Measurements from ENCODE around the gene PCDH9. TPM values are rescaled to one million over a fixed set of nuclear protein-coding genes. Genes with fewer than 3 reads are reported as not detected.

The PCDH9 gene
- polyA plus RNA-seq, 1 of the 3 experiments (the other 2 are of a cell fraction) = 1.3 TPM

- Histone ChIP-seq H3K4me1 (ENCODE audit: control insufficient read depth in 1 of 2, insufficient read depth in 2 of 2, low read depth in 1 of 2, low read length in 1 of 2) (no peaks in the 10 kb centered on the region), H3K4me2 (no peak overlapping the region), H2AFZ (ENCODE audit: low read depth) (peak overlapping the region; percentile 66; the same call in 1 of the 2 replicates), H3K4me3 (ENCODE audit: low read depth in 2 of 2, low read length in 1 of 2) (no peak overlapping the region), H4K20me1 (ENCODE audit: insufficient read depth) (no peaks in the 10 kb centered on the region), H3K9ac (no peak overlapping the region), H3K9me2 (no peaks in the 10 kb centered on the region), H3K27me3 (ENCODE audit: insufficient read depth) (no peaks in the 10 kb centered on the region), H3K36me3 (replicated peaks in 1 of 2; ENCODE audit: control insufficient read depth in 1 of 2, insufficient read depth in 2 of 2, low read length in 1 of 2) (no peaks in the 10 kb centered on the region), H3K79me2 (ENCODE audit: insufficient read depth) (no peaks in the 10 kb centered on the region), H3K27ac (ENCODE audit: low read depth in 2 of 2, low read length in 1 of 2) (0 out of 4 replicates have a peak overlapping the region, but pooled peaks of 1 of the 2 experiments have one; percentile 25), H3K9me3 (no peaks in the 10 kb centered on the region), H3F3A (replicated peaks; ENCODE audit: insufficient read depth) (peaks cover 3% of the 10 kb centered on the region)
- WGBS (ENCODE audit: low lambda C conversion rate) = 66% methylated on average over 2 of the region's 2 CpGs
- ChIA-PET CTCF (interaction anchor here (0.8 to 1.3 kb wide), 3 partner anchors 10 to 19 kb away, joined by 3 to 4 read pairs (median 3); no protein-coding TSS in a partner anchor), POLR2A (no interaction called here)
- DNase-seq = no peak
- TF ChIP-seq FOSL2 (IDR thresholded peaks at IDR 0.05; ENCODE audit: borderline replicate concordance, low read depth) (peak; percentile 40; the same call in 1 of the 2 replicates), RFX5 (IDR thresholded peaks at IDR 0.05; ENCODE audit: low read length) (no peak), IRF3 (IDR thresholded peaks at IDR 0.05; ENCODE audit: low read depth, low read length) (no peak), USF1 (IDR thresholded peaks at IDR 0.05; ENCODE audit: borderline replicate concordance, low read depth) (no peak), SIN3A (IDR thresholded peaks at IDR 0.05; ENCODE audit: borderline replicate concordance, low read depth, low read length) (no peak)
Observed at GRCh38 chr13:66546534-66547379, 683.4 kb downstream of the PCDH9 start.

GRCh38 chr13:66543780-66544179 lies 686.4 kb downstream of the PCDH9 start:
- no peak for TF ChIP-seq ELF1 (IDR thresholded peaks at IDR 0.05)
- no peak for TF ChIP-seq MAX (IDR thresholded peaks at IDR 0.05; ENCODE audit: low read depth)
- TF ChIP-seq FOSL2 (IDR thresholded peaks at IDR 0.05; ENCODE audit: borderline replicate concordance, low read depth) = no peak
- TF ChIP-seq CTCF (IDR thresholded peaks at IDR 0.05) = no peak; the same call in 1 of the 2 replicates
- no peak for TF ChIP-seq ZBTB33 (IDR thresholded peaks at IDR 0.05; ENCODE audit: borderline replicate concordance, low read depth)
- TF ChIP-seq SIN3A (IDR thresholded peaks at IDR 0.05; ENCODE audit: borderline replicate concordance, low read depth, low read length) = no peak
- no peak for TF ChIP-seq GABPA (IDR thresholded peaks at IDR 0.05; ENCODE audit: low read depth)
- no peak for TF ChIP-seq MXI1 (IDR thresholded peaks at IDR 0.05; ENCODE audit: low read depth, low read length)
- no peak for TF ChIP-seq USF1 (IDR thresholded peaks at IDR 0.05; ENCODE audit: borderline replicate concordance, low read depth)
- Histone ChIP-seq H3K9ac (no peak overlapping the region), H3K79me2 (ENCODE audit: insufficient read depth) (no peaks in the 10 kb centered on the region), H3K4me2 (no peak overlapping the region), H4K20me1 (ENCODE audit: insufficient read depth) (no peaks in the 10 kb centered on the region), H3K9me3 (no peaks in the 10 kb centered on the region), H3K36me3 (replicated peaks in 1 of 2; ENCODE audit: control insufficient read depth in 1 of 2, insufficient read depth in 2 of 2, low read length in 1 of 2) (no peaks in the 10 kb centered on the region), H3K9me2 (no peaks in the 10 kb centered on the region), H3K4me1 (ENCODE audit: control insufficient read depth in 1 of 2, insufficient read depth in 2 of 2, low read depth in 1 of 2, low read length in 1 of 2) (no peaks in the 10 kb centered on the region), H2AFZ (ENCODE audit: low read depth) (no peak overlapping the region), H3K27me3 (ENCODE audit: insufficient read depth) (no peaks in the 10 kb centered on the region), H3F3A (replicated peaks; ENCODE audit: insufficient read depth) (peaks cover 3% of the 10 kb centered on the region), H3K27ac (ENCODE audit: low read depth in 2 of 2, low read length in 1 of 2) (no peak overlapping the region), H3K4me3 (ENCODE audit: low read depth in 2 of 2, low read length in 1 of 2) (no peak overlapping the region)
- DNase-seq = no peak
- 75% methylated on average over 1 of the region's 1 CpG for WGBS (ENCODE audit: low lambda C conversion rate)
- POLR2A ChIA-PET = no interaction called here
- CTCF ChIA-PET = no interaction called here

All from SK-N-SH (cell line).